Activated T-cell treated with anti-CD3 and anti-CD28 coated beads, Interleukin-2, amount 50 U/mL, for 4 hours (primary cell): ENCODE results near the gene UQCRC1. TPM values are rescaled to one million over a fixed set of nuclear protein-coding genes. Genes with fewer than 3 reads are reported as not detected.

ENCODE experiments used
- ATAC-seq, 2 donors: fragments of 200-7000 bp; cut with Tn5 transposase; one replicate each; pipeline ENCODE4 v1.10.0; 2021
- DNase-seq: peaks from one replicate; pipeline ENCODE4 v3.0.0-alpha.2; 2020
- H3K27me3 Mint-ChIP-seq: one replicate; pipeline ENCODE4 v1.8.0; 2021; ENCODE audit warnings: low read depth, mixed read lengths
- H3K36me3 Mint-ChIP-seq: one replicate; pipeline ENCODE4 v1.8.0; 2022; ENCODE audit warnings: mixed read lengths; ENCODE audit not compliant: insufficient read depth
- H3K4me1 Mint-ChIP-seq: one replicate; pipeline ENCODE4 v1.8.0; 2021; ENCODE audit warnings: low read depth, mixed read lengths
- H3K4me3 Mint-ChIP-seq: one replicate; pipeline ENCODE4 v1.8.0; 2021; ENCODE audit warnings: mild to moderate bottlenecking, moderate library complexity, mixed read lengths
- H3K9me3 Mint-ChIP-seq: one replicate; pipeline ENCODE4 v1.8.0; 2021; ENCODE audit warnings: mixed read lengths
- total RNA-seq, 3 donors: library from RNA; stranded (reverse); gene quantifications; one replicate each; pipeline ENCODE4 v1.2.1, GENCODE V29; 2021

The UQCRC1 gene
- total RNA-seq, 3 donors from 2014 or later = 178 to 200 (median 193) TPM

- H3K4me3 Mint-ChIP-seq = no peak overlapping the region
- peaks cover 8% of the 10 kb centered on the region for H3K36me3 Mint-ChIP-seq
- ATAC-seq (no peak), DNase-seq (no peak)
- peaks cover 28% of the 10 kb centered on the region for H3K27me3 Mint-ChIP-seq
- H3K4me1 Mint-ChIP-seq = peaks cover 6% of the 10 kb centered on the region
- no peaks in the 10 kb centered on the region for H3K9me3 Mint-ChIP-seq
These were observed 12.0 kb downstream of the UQCRC1 start for GRCh38 chr3:48597408-48597800.

GRCh38 chr3:48596676-48597407, 12.6 kb downstream of the UQCRC1 start:
- ATAC-seq (no peak), DNase-seq (no peak)
- H3K4me1 Mint-ChIP-seq = peaks cover 6% of the 10 kb centered on the region
- no peak overlapping the region for H3K4me3 Mint-ChIP-seq
- peaks cover 7% of the 10 kb centered on the region for H3K36me3 Mint-ChIP-seq
- peaks cover 31% of the 10 kb centered on the region for H3K27me3 Mint-ChIP-seq
- no peaks in the 10 kb centered on the region for H3K9me3 Mint-ChIP-seq

GRCh38 chr3:48596157-48596556, 13.3 kb downstream of the UQCRC1 start:
- H3K4me1 Mint-ChIP-seq = peaks cover 6% of the 10 kb centered on the region
- no peak for DNase-seq
- H3K9me3 Mint-ChIP-seq = no peaks in the 10 kb centered on the region
- ATAC-seq = no peak
- H3K4me3 Mint-ChIP-seq = no peak overlapping the region
- H3K36me3 Mint-ChIP-seq = peaks cover 7% of the 10 kb centered on the region
- peaks cover 32% of the 10 kb centered on the region for H3K27me3 Mint-ChIP-seq

GRCh38 chr3:48595526-48596121, 13.8 kb downstream of the UQCRC1 start:
- no peaks in the 10 kb centered on the region for H3K9me3 Mint-ChIP-seq
- H3K4me3 Mint-ChIP-seq = no peak overlapping the region
- H3K36me3 Mint-ChIP-seq = peaks cover 1% of the 10 kb centered on the region
- H3K4me1 Mint-ChIP-seq = peaks cover 6% of the 10 kb centered on the region
- ATAC-seq (peak; percentile 16), DNase-seq (no peak)
- peaks cover 36% of the 10 kb centered on the region for H3K27me3 Mint-ChIP-seq

GRCh38 chr3:48595075-48595525, 14.3 kb downstream of the UQCRC1 start, which contains the start of gene COL7A1:
Gene COL7A1, minus strand, starts transcription at chr3:48595329. Its CDS starts 170 bp downstream, at chr3:48595159.
- Mint-ChIP-seq H3K4me1 (peaks cover 6% of the 10 kb centered on the region), H3K9me3 (no peaks in the 10 kb centered on the region), H3K36me3 (no peaks in the 10 kb centered on the region), H3K4me3 (no peak within 1 kb of the TSS), H3K27me3 (peaks cover 36% of the 10 kb centered on the region)
- peak; percentile 21 to 25 for ATAC-seq
- DNase-seq = no peak

GRCh38 chr3:48594417-48595049, 14.9 kb downstream of the UQCRC1 start:
- peaks cover 40% of the 10 kb centered on the region for H3K27me3 Mint-ChIP-seq
- ATAC-seq = no peak
- H3K4me3 Mint-ChIP-seq = no peak overlapping the region
- no peaks in the 10 kb centered on the region for H3K9me3 Mint-ChIP-seq
- no peak for DNase-seq
- H3K36me3 Mint-ChIP-seq = no peaks in the 10 kb centered on the region
- peaks cover 6% of the 10 kb centered on the region for H3K4me1 Mint-ChIP-seq

- Mint-ChIP-seq H3K9me3 (no peaks in the 10 kb centered on the region), H3K36me3 (no peaks in the 10 kb centered on the region), H3K4me3 (no peak overlapping the region), H3K27me3 (peaks cover 48% of the 10 kb centered on the region), H3K4me1 (peaks cover 6% of the 10 kb centered on the region)
- no peak for DNase-seq
- no peak for ATAC-seq
These were observed 16.1 kb downstream of the UQCRC1 start for GRCh38 chr3:48593337-48593736.

GRCh38 chr3:48592519-48593087, 16.8 kb downstream of the UQCRC1 start:
- H3K4me3 Mint-ChIP-seq = no peak overlapping the region
- H3K4me1 Mint-ChIP-seq = peaks cover 6% of the 10 kb centered on the region
- DNase-seq (no peak), ATAC-seq (no peak)
- peaks cover 53% of the 10 kb centered on the region for H3K27me3 Mint-ChIP-seq
- H3K36me3 Mint-ChIP-seq = no peaks in the 10 kb centered on the region
- H3K9me3 Mint-ChIP-seq = no peaks in the 10 kb centered on the region

- H3K27me3 Mint-ChIP-seq = peaks cover 53% of the 10 kb centered on the region
- no peaks in the 10 kb centered on the region for H3K9me3 Mint-ChIP-seq
- H3K36me3 Mint-ChIP-seq = no peaks in the 10 kb centered on the region
- ATAC-seq = no peak
- H3K4me1 Mint-ChIP-seq = peaks cover 6% of the 10 kb centered on the region
- no peak for DNase-seq
- no peak overlapping the region for H3K4me3 Mint-ChIP-seq
These were observed 17.4 kb downstream of the UQCRC1 start for GRCh38 chr3:48591886-48592518.

GRCh38 chr3:48591436-48591835, 18.0 kb downstream of the UQCRC1 start:
- Mint-ChIP-seq H3K9me3 (no peaks in the 10 kb centered on the region), H3K4me3 (no peak overlapping the region), H3K27me3 (peaks cover 53% of the 10 kb centered on the region), H3K36me3 (no peaks in the 10 kb centered on the region), H3K4me1 (peaks cover 6% of the 10 kb centered on the region)
- ATAC-seq (no peak), DNase-seq (no peak)

- DNase-seq = no peak
- Mint-ChIP-seq H3K36me3 (no peaks in the 10 kb centered on the region), H3K4me3 (no peak overlapping the region), H3K9me3 (no peaks in the 10 kb centered on the region), H3K4me1 (no peaks in the 10 kb centered on the region), H3K27me3 (peaks cover 32% of the 10 kb centered on the region)
- no peak for ATAC-seq
These were observed 21.2 kb downstream of the UQCRC1 start for GRCh38 chr3:48588230-48588629.

- Mint-ChIP-seq H3K36me3 (no peaks in the 10 kb centered on the region), H3K4me1 (no peaks in the 10 kb centered on the region), H3K4me3 (no peak overlapping the region), H3K9me3 (no peaks in the 10 kb centered on the region), H3K27me3 (peaks cover 28% of the 10 kb centered on the region)
- ATAC-seq = no peak
- no peak for DNase-seq
These were observed 21.8 kb downstream of the UQCRC1 start for GRCh38 chr3:48587686-48588085.

GRCh38 chr3:48585411-48585810, 24.0 kb downstream of the UQCRC1 start:
- no peaks in the 10 kb centered on the region for H3K36me3 Mint-ChIP-seq
- ATAC-seq = no peak
- H3K9me3 Mint-ChIP-seq = no peaks in the 10 kb centered on the region
- peaks cover 17% of the 10 kb centered on the region for H3K27me3 Mint-ChIP-seq
- DNase-seq = no peak
- H3K4me1 Mint-ChIP-seq = no peaks in the 10 kb centered on the region
- H3K4me3 Mint-ChIP-seq = no peak overlapping the region

GRCh38 chr3:48584836-48585235, 24.6 kb downstream of the UQCRC1 start:
- Mint-ChIP-seq H3K36me3 (no peaks in the 10 kb centered on the region), H3K4me1 (no peaks in the 10 kb centered on the region), H3K27me3 (peaks cover 16% of the 10 kb centered on the region), H3K9me3 (no peaks in the 10 kb centered on the region), H3K4me3 (no peak overlapping the region)
- no peak for ATAC-seq
- no peak for DNase-seq
